NCI-H1105 (cell line): Measurements from ENCODE around the gene ADCY2.

Experiments used
- DNase-seq: peaks from one replicate; lab custom pipeline; 2025; lab: John Stamatoyannopoulos, UW

The ADCY2 gene

DNA sequence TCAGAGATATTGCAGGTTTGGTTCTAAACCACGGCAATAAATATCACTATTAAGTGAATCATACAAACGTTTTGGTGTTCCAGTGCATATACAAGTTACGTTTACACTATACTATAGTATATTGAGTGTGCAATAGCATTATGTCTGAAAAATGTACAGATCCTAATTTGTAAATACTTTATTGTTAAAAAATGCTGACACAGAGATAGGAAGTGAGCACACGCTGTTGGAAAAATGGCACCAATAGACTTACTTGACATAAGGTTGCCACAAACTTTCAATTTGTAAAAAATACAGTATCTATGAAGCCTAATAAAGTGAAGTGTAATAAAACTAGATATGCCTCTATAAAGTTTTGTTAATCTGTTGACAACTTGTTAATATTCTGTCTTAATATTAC lies 439.0 kb downstream of the ADCY2 start:
- DNase-seq: no peak

DNA sequence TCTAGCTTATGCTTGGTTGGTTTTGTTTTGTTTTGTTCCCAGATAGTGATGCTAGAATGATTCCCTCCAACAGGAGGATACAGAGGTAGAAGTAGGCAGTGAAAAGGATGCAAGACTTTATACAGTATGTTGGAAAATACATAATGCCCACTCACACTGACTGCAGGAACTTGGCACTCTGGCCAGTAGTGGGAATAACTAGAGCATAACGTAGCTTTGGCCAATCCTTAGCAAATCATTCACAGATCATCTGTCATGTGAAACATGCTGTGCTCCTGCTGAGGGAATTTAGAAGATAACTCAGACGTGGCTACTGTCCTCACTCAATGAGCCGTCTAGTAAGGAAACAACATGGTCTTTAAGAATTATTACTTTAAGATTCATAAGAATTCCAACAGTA lies 441.5 kb downstream of the ADCY2 start:
- no peak for DNase-seq

DNA sequence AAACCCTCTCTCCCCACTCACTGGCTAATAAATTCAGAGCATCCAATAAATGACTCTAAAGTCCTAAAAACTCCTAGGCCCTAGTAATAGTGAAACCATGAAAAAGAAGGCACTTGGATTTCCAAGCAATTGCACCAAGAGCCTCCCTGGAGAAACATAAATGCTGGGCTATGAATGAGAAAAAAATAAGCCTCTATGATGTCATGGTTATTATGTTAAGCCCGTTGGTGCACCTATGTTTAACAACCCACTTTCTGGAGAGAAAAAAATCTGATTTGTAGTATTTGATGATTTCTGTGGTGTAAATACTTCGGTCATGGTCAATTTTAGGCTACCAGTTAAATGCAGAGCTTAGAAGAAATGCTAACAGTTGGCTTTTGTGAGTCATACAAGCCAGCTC lies 446.6 kb downstream of the ADCY2 start:
- DNase-seq: no peak

DNA sequence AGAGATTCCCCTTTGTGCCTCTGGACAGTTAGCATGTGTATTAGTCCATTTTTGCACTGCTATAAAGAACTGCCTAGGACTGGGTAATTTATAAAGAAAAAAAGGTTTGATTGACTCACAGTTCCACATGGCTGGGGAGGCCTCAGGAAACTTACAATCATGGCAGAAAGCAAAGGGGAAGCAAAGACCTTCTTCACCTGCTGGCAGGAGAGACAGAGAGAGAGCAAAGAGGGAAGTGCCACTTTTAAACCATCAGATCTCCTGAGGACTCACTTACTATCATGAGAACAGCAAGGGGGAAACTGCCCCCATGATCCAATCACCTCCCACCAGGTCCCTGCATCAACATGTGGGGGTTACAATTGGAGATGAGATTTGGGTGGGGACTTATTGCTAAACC lies 449.0 kb downstream of the ADCY2 start:
- DNase-seq: no peak

DNA sequence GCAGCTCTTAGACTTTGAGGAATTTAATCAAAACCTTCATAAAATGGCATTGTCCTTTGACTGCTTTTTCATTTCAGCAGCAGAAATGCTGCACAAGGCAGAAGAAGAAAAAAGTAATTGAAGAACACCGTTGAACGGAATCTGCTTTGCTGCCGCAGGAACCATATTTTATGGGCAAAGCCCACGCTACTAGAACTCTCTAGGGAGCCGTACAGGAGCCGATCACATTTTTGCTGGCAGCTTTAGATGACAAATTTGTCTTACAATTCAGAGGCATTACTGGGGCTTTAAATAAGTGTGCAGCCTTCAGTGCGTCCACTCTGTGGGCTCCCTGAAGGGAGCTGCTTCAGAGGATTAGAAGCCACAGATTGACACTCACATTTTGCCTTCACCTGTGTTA lies 449.6 kb downstream of the ADCY2 start:
- DNase-seq: no peak

DNA sequence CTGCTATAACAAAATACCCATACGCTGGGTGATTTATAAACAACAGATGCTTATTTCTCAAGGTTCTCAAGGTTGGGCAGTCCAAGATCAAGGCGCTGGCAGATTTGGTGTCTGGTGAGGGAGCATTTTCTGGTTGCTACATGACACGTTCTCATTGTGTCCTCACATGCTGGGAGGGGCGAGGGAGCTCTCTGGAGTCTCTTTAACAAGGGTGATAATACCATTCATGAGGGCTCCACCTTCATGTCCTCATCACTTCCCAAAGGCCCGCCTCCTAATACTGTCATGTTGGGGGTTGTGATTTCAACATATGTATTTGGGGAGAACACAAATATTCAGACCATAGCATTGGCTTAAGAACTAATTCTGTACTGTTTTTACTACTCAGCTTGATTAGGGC lies 450.4 kb downstream of the ADCY2 start:
- no peak for DNase-seq

DNA sequence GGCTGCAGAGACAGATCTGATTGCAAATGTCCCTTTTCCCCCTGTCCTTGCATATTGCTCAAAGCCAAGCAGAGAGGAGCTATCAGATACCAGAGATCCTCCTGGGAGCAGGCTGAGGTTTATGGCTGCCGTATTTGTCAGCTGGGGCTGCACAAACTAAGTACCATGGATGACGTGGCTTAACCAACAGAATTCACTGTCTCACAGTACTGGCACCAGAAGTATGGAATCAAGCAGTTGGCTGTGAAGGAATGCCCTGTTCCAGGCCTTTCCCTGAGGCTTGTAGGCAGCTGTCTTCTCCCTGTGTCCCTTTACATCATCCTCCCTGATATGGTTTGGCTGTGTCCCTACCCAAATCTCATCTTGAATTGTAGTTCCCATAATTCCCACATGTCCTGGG lies 452.4 kb downstream of the ADCY2 start:
- DNase-seq: no peak

DNA sequence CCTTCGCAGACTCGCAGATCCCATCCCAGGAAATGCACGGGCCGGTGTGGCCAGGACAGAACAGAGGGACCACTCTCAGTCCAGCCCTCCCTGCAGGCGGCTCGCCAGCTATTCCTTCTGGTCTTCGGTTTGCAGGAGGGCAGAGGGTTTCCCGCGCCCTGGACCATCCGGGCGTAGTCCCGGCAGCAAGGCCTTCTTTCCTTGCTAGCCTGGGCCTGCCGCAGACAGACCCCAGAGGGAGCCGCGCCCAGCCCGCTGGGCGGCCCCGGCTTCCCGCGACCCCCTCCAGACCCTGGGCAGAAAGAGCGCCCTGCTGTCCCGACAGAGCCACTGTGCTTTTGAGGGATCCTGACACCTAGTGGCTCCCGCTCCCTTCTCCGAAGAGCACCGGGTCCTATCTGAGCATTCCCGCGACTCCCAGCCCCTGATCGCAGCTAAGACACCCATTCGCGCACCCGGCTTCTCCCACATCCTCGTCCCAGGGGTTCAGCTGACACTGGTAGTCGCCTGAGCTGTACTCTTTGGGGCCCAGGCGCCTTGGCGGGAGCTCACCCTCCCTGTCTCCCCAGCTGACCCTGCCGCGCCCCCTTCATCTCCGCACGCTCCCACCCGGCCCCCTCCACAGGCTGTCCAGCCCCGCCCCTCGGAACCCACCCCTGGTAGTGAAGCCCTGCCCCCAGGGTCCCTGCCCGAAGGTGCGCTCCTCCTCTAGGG lies 453.9 kb downstream of the ADCY2 start:
- DNase-seq: no peak

DNA sequence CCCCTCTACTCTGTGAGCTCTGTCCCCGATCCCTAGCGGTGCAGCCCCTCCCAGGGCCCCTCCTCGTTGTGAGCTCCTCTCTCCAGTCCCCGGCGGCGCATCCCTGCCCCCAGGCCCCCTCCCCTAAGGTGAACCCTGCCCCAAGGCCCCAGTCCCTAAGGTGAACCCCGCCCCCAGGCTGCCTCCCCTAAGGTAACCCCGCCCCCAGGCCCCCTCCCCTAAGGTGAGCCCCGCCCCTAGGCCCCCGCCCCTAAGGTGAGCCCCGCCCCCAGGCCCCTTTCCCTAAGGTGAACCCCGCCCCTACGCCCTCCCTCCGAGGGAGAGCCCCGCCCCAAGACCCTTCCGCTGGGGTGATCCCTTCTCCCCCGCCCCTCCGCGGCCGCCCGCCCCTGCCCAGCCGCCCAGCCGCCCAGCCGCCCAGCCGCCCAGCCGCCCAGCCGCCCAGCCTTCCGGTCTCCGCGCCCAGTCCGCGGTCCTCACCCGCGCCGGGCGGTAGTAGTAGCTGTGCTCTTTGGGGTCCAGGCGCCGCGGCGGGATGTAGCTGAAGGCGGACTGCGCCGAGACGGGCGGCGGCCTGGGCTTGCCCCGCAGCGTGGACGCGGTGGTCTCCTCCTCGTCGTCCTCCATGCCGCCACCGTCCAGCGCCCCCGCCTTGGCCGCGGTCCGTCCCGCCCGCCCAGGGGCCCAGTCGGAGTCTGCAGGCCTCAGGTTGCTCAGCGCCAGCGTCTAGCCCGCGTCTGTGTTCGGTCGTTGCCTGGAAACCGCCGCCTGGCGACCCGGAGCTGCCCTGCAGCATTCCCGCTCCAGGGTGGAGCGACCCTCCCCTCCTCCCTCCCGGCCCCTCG lies 454.7 kb downstream of the ADCY2 start, which contains the start of gene CFAP90:
Gene CFAP90 (minus strand): TSS at position 739 of the 845 bp plus-strand sequence. CDS start 112 bp downstream, at position 627.
- no peak for DNase-seq

DNA sequence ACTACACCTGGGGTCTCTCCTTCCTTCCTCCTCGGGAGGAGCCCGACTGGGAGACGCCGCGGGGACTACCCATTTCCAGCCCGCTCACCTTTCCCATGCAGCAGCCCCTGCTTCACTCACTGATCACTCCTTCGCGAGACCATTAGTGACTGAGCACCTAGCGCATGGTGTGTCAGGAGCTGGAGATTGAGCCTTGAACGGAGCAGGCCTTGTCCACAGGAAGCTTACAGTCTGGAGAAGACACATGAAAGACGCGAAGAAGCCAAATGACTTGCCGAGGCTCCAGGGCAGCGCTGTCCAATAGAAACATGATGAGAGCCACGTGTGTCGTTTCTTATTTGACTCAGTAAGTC lies 455.3 kb downstream of the ADCY2 start:
- no peak for DNase-seq

DNA sequence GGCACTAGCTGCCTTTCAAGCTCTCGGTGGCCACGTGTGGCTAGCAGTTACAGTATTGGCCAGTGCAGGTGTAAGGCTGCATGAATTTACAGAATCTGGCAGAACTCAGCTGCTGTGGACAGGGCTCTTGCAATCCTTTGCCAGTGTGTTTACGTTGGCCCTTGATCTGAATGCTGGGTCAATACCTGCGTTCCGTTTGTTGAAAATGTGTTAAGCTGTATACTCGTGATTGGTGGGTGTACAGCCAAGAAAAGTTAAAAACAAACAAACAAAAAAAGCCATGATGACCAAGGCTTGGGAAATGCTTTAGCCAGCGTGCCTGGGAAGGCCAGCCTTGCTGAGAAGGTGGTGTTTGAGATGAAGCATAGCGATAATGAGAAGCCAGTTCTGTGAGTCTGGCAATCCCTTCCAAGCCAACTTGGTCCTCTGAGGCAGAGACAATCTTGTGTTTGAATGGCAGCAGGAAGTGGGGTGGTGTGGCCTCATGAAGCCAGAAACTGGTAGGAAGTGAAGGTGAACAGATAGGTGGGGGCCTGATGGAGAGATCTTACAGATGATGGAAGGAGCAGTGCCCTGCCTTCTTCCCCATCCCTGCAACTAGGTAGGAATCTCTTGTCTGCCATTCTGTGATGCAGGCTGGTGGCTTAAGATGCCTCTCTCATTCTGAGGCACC lies 455.8 kb downstream of the ADCY2 start:
- no peak for DNase-seq

DNA sequence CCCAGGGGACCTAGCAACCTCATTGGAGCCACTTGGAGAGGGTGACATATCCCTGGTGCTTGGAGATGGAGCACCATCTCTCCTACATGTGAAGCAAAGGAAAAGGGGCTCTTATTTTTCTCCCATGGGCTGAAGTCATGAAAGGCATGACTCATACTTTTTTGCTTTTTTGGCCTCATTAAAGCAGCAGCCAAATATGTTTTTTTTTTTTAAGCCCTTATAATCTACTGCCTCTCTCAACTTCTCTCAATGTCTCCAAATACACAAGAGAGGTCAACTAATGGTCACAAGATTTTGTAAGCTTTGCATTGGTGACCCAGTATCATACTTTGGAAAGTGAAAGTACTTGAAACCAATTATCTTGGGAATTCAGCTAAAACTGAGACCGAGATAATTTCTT lies 456.6 kb downstream of the ADCY2 start:
- no peak for DNase-seq

DNA sequence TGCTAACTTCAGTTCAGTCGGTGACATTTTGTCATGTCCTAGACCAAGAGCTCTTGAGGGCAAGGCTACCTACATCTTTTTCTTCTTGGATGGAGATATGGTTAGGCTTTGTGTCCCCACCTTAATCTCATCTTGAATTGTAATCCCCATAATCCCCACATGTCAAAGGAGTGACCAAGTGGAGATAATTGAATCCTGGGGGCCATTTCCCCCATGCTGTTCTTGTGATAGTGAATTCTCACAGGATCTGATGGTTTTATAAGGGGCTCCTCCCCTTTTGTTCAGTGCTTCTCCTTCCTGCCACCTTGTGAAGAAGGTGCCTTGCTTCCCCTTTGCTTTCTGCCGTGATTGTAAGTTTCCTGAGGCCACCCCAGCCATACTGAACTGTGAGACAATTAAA lies 457.1 kb downstream of the ADCY2 start:
- no peak for DNase-seq

DNA sequence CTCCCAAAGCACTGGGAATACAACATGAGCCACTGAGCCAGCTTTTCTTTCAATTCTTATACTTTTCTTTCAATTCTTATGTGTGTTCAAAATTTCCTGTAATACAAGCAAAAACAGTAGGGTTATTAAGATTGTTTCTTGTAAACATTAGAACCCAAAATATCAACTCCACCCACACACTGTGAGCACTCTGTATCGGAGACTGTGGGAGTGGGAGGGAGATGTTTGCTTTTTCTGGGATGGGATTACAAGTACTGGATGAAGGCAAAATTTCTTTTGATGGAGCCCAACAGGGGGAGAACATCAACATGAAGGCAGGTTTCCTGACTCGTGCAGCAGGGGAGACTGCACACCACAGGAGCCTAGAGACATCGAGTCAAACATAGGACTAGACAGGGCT lies 459.7 kb downstream of the ADCY2 start:
- DNase-seq: no peak

DNA sequence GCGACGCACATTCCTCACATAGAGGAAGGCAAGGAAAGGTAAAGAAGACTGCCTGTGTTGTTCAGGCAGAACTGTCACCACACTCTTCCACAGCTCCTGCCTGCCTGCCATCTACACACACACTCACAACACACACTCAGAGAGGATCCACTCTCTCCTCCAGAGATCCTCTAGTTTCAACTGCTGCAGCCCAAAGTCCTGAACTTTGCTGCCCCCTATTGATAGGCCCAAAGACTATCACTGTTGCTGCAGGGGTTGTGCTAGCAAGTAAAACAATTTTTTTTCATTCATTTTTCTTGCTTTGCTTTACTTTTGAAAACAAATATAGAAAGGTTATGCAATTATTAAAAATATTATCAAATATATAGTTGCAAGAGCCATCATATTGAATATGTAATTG lies 460.9 kb downstream of the ADCY2 start:
- DNase-seq: peak; percentile 32

DNA sequence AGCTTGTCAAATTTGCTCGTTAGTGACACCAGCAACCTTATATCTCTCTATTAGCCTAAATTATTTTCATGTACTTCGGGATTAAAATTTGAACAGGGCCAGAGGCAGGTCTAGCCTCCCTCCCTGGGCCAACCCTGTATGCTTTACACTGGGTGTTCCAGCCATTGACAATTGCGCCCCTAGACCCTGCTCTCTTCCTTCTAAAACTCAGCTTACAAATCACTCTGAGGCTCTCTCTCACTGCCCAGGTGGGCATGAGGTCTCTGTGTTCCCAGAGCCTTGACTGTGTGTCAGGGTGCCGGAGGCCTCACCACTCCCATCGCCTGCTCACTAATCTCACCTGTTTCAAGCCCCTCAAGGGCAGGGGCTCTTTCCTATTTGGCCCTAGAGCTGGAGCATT lies 461.4 kb downstream of the ADCY2 start:
- DNase-seq: no peak

DNA sequence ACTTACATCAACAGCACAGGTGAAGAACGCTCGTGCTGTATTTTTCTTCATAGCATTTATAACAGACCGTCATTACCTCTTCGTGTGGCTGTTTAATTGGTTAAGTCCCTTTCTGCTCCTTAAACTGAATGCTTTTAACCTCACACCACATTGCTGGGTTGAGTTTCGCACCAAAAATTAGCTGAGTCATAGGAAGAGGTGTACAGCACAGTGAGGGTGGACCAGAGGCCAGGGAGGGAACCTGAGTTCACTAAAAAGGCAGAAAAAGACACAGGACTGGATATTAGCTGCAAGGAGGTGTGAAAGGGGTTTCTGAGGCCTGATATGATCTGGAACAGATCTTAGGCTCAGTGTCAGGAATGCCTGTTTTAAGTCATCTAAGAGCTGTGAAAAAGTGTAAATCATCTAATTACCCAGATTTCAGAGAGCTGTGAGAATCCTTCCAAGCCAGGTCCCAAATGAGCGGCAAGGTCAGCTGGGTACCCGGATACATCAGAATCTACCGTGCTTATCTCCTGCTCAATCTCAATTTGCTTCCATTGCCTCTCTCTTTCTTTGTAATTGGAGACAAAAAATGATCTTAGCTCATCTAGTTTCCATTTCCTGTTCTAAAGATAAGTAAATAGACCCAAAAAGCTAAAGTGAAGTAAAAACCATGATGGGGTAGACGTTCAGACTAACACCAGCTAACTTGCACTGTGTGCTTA lies 462.1 kb downstream of the ADCY2 start:
- DNase-seq: no peak

DNA sequence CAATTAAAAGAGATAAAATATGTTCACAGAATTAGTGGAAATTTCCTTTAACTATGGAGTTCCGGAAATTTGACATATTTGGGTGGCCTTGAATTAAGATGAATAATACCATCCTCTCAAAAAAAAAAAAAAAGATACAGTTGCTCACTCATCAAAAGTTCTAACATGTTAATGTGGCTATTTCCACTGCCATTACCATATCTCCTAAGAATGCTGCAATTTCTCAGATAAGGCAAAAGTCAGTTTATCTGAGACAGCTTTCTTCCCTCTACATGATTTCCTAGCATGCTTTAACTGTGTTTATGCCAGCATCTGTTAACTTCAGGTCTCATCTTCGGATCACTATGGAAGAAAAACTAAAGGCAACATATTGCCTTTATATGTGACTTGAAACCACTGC lies 470.3 kb downstream of the ADCY2 start:
- DNase-seq: no peak

DNA sequence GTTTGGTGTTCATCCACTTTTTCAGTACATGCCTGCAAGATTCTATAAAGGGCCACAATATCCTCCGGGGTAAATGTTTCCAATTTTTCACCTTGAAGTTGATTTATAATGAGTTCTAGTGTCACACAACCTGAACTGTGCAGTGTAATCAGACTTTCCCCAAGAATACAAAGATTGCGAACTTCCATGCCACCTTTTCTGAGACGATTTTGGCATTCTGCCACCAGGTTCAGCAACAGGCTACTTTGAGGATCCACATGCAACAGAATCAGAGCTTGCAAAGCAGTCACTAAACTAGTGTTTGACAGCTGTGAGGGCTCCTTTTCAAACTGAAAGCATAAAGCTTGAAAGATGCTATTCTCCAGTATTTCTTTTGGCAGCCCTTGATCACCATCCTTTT lies 471.3 kb downstream of the ADCY2 start:
- peak; percentile 1 for DNase-seq

DNA sequence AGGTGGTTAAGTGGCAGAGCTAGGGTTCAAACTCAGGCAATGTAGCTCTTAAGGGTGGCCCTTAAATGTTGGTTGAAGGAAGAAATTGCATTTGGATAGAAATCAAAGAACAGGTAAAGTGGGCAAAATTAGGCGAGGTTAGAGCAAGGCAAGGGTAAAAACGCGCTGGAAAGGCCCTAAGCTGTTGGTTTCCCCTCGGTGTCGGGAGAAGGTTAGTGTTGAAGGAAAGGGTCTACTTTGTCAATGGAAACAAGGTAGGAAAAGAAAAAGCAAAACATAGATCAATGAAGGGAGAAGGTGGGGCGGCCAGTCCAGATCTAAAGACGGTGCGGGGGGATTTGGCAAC lies 472.5 kb downstream of the ADCY2 start:
- no peak for DNase-seq

DNA sequence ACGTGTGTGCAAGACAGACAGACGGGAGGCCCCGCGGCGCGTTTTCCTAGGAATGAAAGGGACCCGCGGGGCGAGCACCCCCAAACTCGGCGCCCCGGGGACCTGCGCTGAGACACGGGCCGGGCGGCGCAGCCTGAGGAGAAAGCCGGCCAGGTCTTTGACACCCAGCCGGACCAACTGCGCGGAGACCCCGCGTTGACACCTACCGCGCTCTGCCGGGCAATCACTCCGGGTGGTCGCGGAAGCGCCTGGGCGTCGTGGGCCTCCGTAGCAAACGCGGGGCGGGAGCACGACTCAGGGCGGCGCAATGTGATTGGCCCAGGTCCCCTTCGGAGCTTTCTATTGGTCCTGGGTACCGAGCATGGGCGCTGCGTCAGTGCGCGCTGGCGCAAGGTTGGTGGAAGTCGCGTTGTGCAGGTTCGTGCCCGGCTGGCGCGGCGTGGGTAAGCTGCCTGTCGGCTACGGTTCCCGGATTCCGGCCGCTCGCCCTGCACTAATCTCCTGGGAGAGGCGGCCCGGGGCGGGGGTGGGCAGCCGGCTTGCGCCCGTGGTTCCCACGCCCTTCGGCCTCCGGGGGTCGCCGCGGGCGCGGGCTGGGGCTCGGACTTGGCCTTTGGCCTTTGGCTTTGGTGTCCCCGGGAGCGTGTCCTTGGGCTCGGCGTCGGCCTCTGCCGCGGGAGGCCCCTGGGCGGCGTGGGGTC lies 473.0 kb downstream of the ADCY2 start, which contains the start of the genes FASTKD3 and MTRR:
Gene FASTKD3 (minus strand): TSS at position 259 of the 701 bp plus-strand sequence. CDS start 948 bp downstream, outside the sequence.
Gene MTRR (plus strand): TSS at position 376 of the 701 bp plus-strand sequence. CDS start 1,647 bp downstream, outside the sequence.
- peak; percentile 91 for DNase-seq
